ENCODE data around the gene CHPF.

Gene CHPF

GRCh38 chr2:219559156-219559915 is 15.7 kb upstream of the CHPF start:
- H3K4me3 ChIP-seq (ENCODE audit: low read length), result no peak overlapping the region
- DNase-seq (ENCODE audit: low read depth, low spot score), result no peak
- H3K9me3 ChIP-seq (ENCODE audit: control insufficient read depth, insufficient read depth, low read length), result no peaks in the 10 kb centered on the region
- no peak overlapping the region for H3K27ac ChIP-seq (ENCODE audit: low read length)
- no CpG with 5 or more reads among the region's 20 CpGs for WGBS (ENCODE audit: insufficient coverage, insufficient read length)
- peaks cover 12% of the 10 kb centered on the region for H3K36me3 ChIP-seq (ENCODE audit: control insufficient read depth, insufficient read depth, low read length)
- no peaks in the 10 kb centered on the region for H3K27me3 ChIP-seq (ENCODE audit: control insufficient read depth, insufficient read depth, low read length)
- H3K4me1 ChIP-seq (ENCODE audit: control insufficient read depth, insufficient read depth, low read length), result peaks cover 20% of the 10 kb centered on the region

DNA sequence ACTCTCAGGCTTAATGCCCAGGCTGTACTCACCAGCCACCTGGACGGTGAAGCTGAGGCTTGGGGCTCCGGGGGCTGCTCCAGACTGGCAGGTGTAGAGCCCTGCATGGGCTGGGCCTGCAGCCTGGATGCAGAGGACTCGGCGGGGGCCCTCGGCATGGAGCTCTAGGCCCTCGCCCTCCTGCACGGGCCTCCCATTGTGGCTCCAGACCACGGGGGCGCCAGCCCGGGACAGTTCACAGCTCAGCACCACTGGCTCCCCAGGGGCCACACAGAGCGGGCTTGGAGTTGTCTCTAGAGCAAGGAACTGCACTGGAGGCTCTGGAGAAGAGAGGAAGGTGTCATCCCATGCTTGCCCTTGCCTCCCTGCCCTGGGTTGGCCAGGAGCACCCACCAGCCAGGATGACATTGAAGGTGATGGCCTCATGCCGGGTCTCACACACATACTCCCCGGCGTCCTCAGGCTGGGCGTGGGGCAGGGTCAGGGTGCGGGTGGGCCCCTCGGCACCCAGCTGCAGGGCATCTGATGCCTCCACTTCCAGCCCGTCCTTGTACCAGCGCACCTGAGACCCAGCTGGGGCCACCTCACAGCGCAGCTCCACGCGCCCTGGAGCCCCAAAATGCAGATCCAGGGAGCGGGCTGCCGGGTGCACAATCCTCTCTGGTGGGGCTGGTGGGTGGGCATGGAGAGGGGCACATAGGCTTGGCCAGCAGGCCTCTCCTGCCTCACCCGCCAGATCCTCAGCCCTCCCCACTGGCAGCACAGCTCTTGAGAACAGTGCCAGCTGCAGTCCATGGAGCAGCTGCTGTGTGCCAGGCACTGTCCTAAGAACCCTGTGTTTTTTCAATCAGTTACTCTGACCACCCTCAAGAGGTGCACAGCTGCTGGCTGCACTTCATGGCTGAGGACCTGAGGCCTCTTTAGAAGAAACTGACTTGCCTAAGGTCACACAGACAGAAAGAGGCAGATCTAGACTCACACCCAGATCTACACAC is 14.5 kb upstream of the CHPF start:
- H3K27me3 ChIP-seq (ENCODE audit: control insufficient read depth, insufficient read depth, low read length), result no peaks in the 10 kb centered on the region; the same call in 1 of the 2 replicates
- DNase-seq (ENCODE audit: low read depth, low spot score), result no peak
- WGBS (ENCODE audit: insufficient coverage, insufficient read length), result no CpG with 5 or more reads among the region's 25 CpGs
- H3K36me3 ChIP-seq (ENCODE audit: control insufficient read depth, insufficient read depth, low read length), result peaks cover 10% of the 10 kb centered on the region; the same call in 1 of the 2 replicates
- no peak overlapping the region for H3K27ac ChIP-seq (ENCODE audit: low read length)
- H3K4me1 ChIP-seq (ENCODE audit: control insufficient read depth, insufficient read depth, low read length), result peaks cover 20% of the 10 kb centered on the region
- H3K4me3 ChIP-seq (ENCODE audit: low read length), result no peak overlapping the region
- H3K9me3 ChIP-seq (ENCODE audit: control insufficient read depth, insufficient read depth, low read length), result no peaks in the 10 kb centered on the region

GRCh38 chr2:219557320-219557719 is 13.7 kb upstream of the CHPF start:
- Histone ChIP-seq H3K27ac (ENCODE audit: low read length) (no peak overlapping the region), H3K4me1 (ENCODE audit: control insufficient read depth, insufficient read depth, low read length) (peaks cover 17% of the 10 kb centered on the region), H3K27me3 (ENCODE audit: control insufficient read depth, insufficient read depth, low read length) (no peaks in the 10 kb centered on the region; the same call in 1 of the 2 replicates), H3K36me3 (ENCODE audit: control insufficient read depth, insufficient read depth, low read length) (peaks cover 6% of the 10 kb centered on the region; the same call in 1 of the 2 replicates), H3K4me3 (ENCODE audit: low read length) (no peak overlapping the region), H3K9me3 (ENCODE audit: control insufficient read depth, insufficient read depth, low read length) (no peaks in the 10 kb centered on the region)
- WGBS (ENCODE audit: insufficient coverage, insufficient read length), result no CpG with 5 or more reads among the region's 21 CpGs
- no peak for DNase-seq (ENCODE audit: low read depth, low spot score)

- Histone ChIP-seq H3K4me3 (ENCODE audit: low read length) (no peak overlapping the region), H3K4me1 (ENCODE audit: control insufficient read depth, insufficient read depth, low read length) (peaks cover 9% of the 10 kb centered on the region), H3K36me3 (ENCODE audit: control insufficient read depth, insufficient read depth, low read length) (peaks cover 3% of the 10 kb centered on the region; the same call in 1 of the 2 replicates), H3K27ac (ENCODE audit: low read length) (no peak overlapping the region), H3K9me3 (ENCODE audit: control insufficient read depth, insufficient read depth, low read length) (no peaks in the 10 kb centered on the region), H3K27me3 (ENCODE audit: control insufficient read depth, insufficient read depth, low read length) (no peaks in the 10 kb centered on the region; the same call in 1 of the 2 replicates)
- WGBS (ENCODE audit: insufficient coverage, insufficient read length), result no CpG with 5 or more reads among the region's 19 CpGs
- DNase-seq (ENCODE audit: low read depth, low spot score), result no peak
These were observed 12.8 kb upstream of the CHPF start for GRCh38 chr2:219556413-219556812.

- no peak for DNase-seq (ENCODE audit: low read depth, low spot score)
- peaks cover 7% of the 10 kb centered on the region for H3K4me1 ChIP-seq (ENCODE audit: control insufficient read depth, insufficient read depth, low read length)
- no peak overlapping the region for H3K4me3 ChIP-seq (ENCODE audit: low read length)
- no peak overlapping the region for H3K27ac ChIP-seq (ENCODE audit: low read length)
- no CpG with 5 or more reads among the region's 20 CpGs for WGBS (ENCODE audit: insufficient coverage, insufficient read length)
- peaks cover 3% of the 10 kb centered on the region; the same call in 1 of the 2 replicates for H3K36me3 ChIP-seq (ENCODE audit: control insufficient read depth, insufficient read depth, low read length)
- H3K27me3 ChIP-seq (ENCODE audit: control insufficient read depth, insufficient read depth, low read length), result no peaks in the 10 kb centered on the region; the same call in 1 of the 2 replicates
- no peaks in the 10 kb centered on the region for H3K9me3 ChIP-seq (ENCODE audit: control insufficient read depth, insufficient read depth, low read length)
These were observed 12.3 kb upstream of the CHPF start for GRCh38 chr2:219555956-219556355.

DNA sequence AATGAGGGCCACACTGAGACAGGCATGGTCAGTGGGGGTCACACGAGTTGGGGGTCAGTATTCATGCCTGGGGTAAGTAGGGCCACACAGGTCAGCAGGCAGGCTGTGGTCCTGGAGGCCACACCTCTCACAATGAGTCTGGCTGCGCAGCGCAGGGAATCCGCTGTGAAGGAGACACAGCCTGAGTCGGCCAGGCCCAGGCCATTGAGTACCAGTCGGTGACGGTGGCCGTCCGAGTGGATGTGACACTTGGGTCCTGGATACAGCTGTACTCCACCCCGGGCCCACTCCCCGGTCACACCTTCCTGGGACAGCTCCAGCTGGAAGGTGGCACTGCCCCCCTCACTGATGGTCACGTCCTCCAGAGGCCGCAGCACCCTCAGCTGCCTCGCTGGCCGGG is 10.7 kb upstream of the CHPF start:
- Histone ChIP-seq H3K4me3 (ENCODE audit: low read length) (no peak overlapping the region), H3K27me3 (ENCODE audit: control insufficient read depth, insufficient read depth, low read length) (no peaks in the 10 kb centered on the region; the same call in 1 of the 2 replicates), H3K9me3 (ENCODE audit: control insufficient read depth, insufficient read depth, low read length) (no peaks in the 10 kb centered on the region), H3K27ac (ENCODE audit: low read length) (no peak overlapping the region), H3K4me1 (ENCODE audit: control insufficient read depth, insufficient read depth, low read length) (0 out of 2 replicates have a peak, but pooled peaks cover 4% of the 10 kb centered on the region), H3K36me3 (ENCODE audit: control insufficient read depth, insufficient read depth, low read length) (peaks cover 3% of the 10 kb centered on the region; the same call in 1 of the 2 replicates)
- no CpG with 5 or more reads among the region's 15 CpGs for WGBS (ENCODE audit: insufficient coverage, insufficient read length)
- no peak for DNase-seq (ENCODE audit: low read depth, low spot score)

GRCh38 chr2:219553463-219553963 is 9.9 kb upstream of the CHPF start:
- H3K36me3 ChIP-seq (ENCODE audit: control insufficient read depth, insufficient read depth, low read length), result peaks cover 3% of the 10 kb centered on the region; the same call in 1 of the 2 replicates
- no peaks in the 10 kb centered on the region for H3K9me3 ChIP-seq (ENCODE audit: control insufficient read depth, insufficient read depth, low read length)
- no peak for DNase-seq (ENCODE audit: low read depth, low spot score)
- H3K27me3 ChIP-seq (ENCODE audit: control insufficient read depth, insufficient read depth, low read length), result no peaks in the 10 kb centered on the region; the same call in 1 of the 2 replicates
- WGBS (ENCODE audit: insufficient coverage, insufficient read length), result no CpG with 5 or more reads among the region's 12 CpGs
- no peak overlapping the region for H3K27ac ChIP-seq (ENCODE audit: low read length)
- 0 out of 2 replicates have a peak, but pooled peaks cover 4% of the 10 kb centered on the region for H3K4me1 ChIP-seq (ENCODE audit: control insufficient read depth, insufficient read depth, low read length)
- H3K4me3 ChIP-seq (ENCODE audit: low read length), result no peak overlapping the region

GRCh38 chr2:219553168-219553417 is 9.5 kb upstream of the CHPF start:
- 0 out of 2 replicates have a peak, but pooled peaks cover 4% of the 10 kb centered on the region for H3K4me1 ChIP-seq (ENCODE audit: control insufficient read depth, insufficient read depth, low read length)
- DNase-seq (ENCODE audit: low read depth, low spot score), result no peak
- no peaks in the 10 kb centered on the region for H3K9me3 ChIP-seq (ENCODE audit: control insufficient read depth, insufficient read depth, low read length)
- H3K27me3 ChIP-seq (ENCODE audit: control insufficient read depth, insufficient read depth, low read length), result no peaks in the 10 kb centered on the region; the same call in 1 of the 2 replicates
- no peak overlapping the region for H3K27ac ChIP-seq (ENCODE audit: low read length)
- H3K4me3 ChIP-seq (ENCODE audit: low read length), result peak overlapping the region; percentile 65; the same call in 1 of the 2 replicates
- WGBS (ENCODE audit: insufficient coverage, insufficient read length), result no CpG with 5 or more reads among the region's 7 CpGs
- H3K36me3 ChIP-seq (ENCODE audit: control insufficient read depth, insufficient read depth, low read length), result peaks cover 3% of the 10 kb centered on the region; the same call in 1 of the 2 replicates

GRCh38 chr2:219552382-219553167 is 9.0 kb upstream of the CHPF start:
- peak overlapping the region; percentile 65; the same call in 1 of the 2 replicates for H3K4me3 ChIP-seq (ENCODE audit: low read length)
- no peaks in the 10 kb centered on the region for H3K9me3 ChIP-seq (ENCODE audit: control insufficient read depth, insufficient read depth, low read length)
- H3K27me3 ChIP-seq (ENCODE audit: control insufficient read depth, insufficient read depth, low read length), result no peaks in the 10 kb centered on the region; the same call in 1 of the 2 replicates
- WGBS (ENCODE audit: insufficient coverage, insufficient read length), result no CpG with 5 or more reads among the region's 99 CpGs
- DNase-seq (ENCODE audit: low read depth, low spot score), result no peak
- H3K36me3 ChIP-seq (ENCODE audit: control insufficient read depth, insufficient read depth, low read length), result peaks cover 7% of the 10 kb centered on the region; the same call in 1 of the 2 replicates
- H3K27ac ChIP-seq (ENCODE audit: low read length), result no peak overlapping the region
- 0 out of 2 replicates have a peak, but pooled peaks cover 4% of the 10 kb centered on the region for H3K4me1 ChIP-seq (ENCODE audit: control insufficient read depth, insufficient read depth, low read length)
